OCI-LY3 (cell line): ENCODE measurements around the gene KLHL2.
A peak's percentile ranks its signal among the peaks of the same experiment; 100 is the strongest.

ENCODE experiments used
- H2AFZ ChIP-seq: fragments of 200-600, 300-600 bp; shearing (Covaris generic); 2 replicates; pipeline ENCODE4 v1.6.0; 2014; ENCODE audit warnings: antibody characterized with exemption, low read depth, low read length
- H3K27ac ChIP-seq: fragments of 200-600, 300-600 bp; sonication (generic); 2 replicates; pipeline ENCODE4 v1.5.1; 2014; ENCODE audit warnings: mild to moderate bottlenecking, low read length, moderate library complexity, mixed read lengths
- H3K27me3 ChIP-seq: fragments of 200-600, 300-600 bp; sonication (generic); 2 replicates; pipeline ENCODE4 v1.6.1; 2014; ENCODE audit warnings: low read depth, low read length, mixed read lengths
- H3K36me3 ChIP-seq: fragments of 200-600, 300-600 bp; sonication (generic); replicated peaks from 2 replicates; pipeline ENCODE3; 2014; ENCODE audit warnings: low read depth, low read length, mixed read lengths
- H3K4me1 ChIP-seq: fragments of 300-600, 200-600 bp; sonication (generic); 2 replicates; pipeline ENCODE4 v1.6.1; 2014; ENCODE audit warnings: low read length, mixed read lengths
- H3K4me2 ChIP-seq: fragments of 200-600, 300-600 bp; sonication (generic); 2 replicates; pipeline ENCODE4 v1.6.1; 2014; ENCODE audit warnings: low read length, mixed read lengths
- H3K4me3 ChIP-seq: fragments of 300-600, 200-600 bp; sonication (generic); 2 replicates; pipeline ENCODE4 v1.5.1; 2014; ENCODE audit warnings: antibody characterized with exemption, mild to moderate bottlenecking, low read length, moderate library complexity
- H3K79me2 ChIP-seq: fragments of 300-600, 200-600 bp; shearing (Covaris generic); 2 replicates; pipeline ENCODE4 v1.6.1; 2014; ENCODE audit warnings: mild to moderate bottlenecking, low read length, mixed read lengths
- H3K9ac ChIP-seq: fragments of 300-600, 200-600 bp; shearing (Covaris generic); 2 replicates; pipeline ENCODE4 v1.6.0; 2014; ENCODE audit warnings: mild to moderate bottlenecking, low read length, moderate library complexity
- H3K9me3 ChIP-seq: fragments of 200-600, 300-600 bp; shearing (Covaris generic); 2 replicates; pipeline ENCODE4 v1.6.1; 2014; ENCODE audit warnings: low read length, mixed read lengths; ENCODE audit not compliant: insufficient read depth
- H4K20me1 ChIP-seq: fragments of 200-600, 300-600 bp; sonication (generic); 2 replicates; pipeline ENCODE4 v1.6.1; 2016; ENCODE audit warnings: low read length, mixed read lengths; ENCODE audit not compliant: insufficient read depth
- CTCF ChIP-seq: fragments of 200-600, 300-600 bp; sonication (generic); IDR thresholded peaks from 2 replicates; pipeline ENCODE4 v1.5.1; 2014; ENCODE audit warnings: antibody characterized with exemption, low read length, low read depth
- EZH2phosphoT487 ChIP-seq: fragments of 200-600 bp; shearing (Covaris generic); IDR thresholded peaks from 2 replicates; pipeline ENCODE4 v1.6.1; 2018; ENCODE audit warnings: antibody characterized with exemption, mixed run types, low read depth

Gene KLHL2

DNA sequence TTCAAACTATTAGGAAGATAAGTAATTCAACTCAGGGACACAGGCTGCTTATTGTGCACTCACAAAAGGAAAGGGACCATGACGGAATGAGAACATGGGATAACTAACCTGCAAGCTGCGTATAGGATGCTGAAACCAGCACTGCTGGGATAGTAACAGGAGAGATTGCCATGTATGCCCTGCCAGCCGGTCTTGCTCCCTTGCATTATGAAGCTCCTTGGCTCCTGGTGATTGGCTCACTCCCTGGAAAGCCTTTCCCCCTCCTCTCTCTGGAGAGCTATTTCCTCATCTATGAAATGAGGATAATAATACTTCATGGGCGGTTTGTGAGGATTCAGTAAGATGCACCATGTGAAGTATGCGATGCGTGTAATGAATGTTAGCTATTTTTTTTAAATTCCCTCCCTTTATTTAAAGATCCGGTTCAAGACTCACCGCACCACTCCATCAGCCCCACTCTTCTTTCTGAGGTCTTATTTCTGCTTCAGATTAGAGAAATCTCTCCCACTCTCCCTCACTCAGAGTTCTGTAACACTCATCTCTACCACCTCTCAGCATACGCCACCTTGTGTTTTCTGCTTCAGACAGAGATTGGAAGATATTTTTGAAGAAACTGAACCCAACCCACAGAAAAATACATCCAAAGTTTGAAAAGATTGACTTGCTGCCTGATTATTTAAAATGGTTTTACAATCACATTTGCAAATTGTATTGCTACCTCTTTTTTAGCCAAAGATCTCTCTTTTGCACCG, 138.5 kb downstream of the KLHL2 start:
- Histone ChIP-seq H3K9ac (no peak overlapping the region), H3K27me3 (no peaks in the 10 kb centered on the region), H3K4me3 (no peak overlapping the region), H3K4me1 (no peaks in the 10 kb centered on the region), H3K79me2 (peaks cover 3% of the 10 kb centered on the region; the same call in 1 of the 2 replicates), H3K36me3 (peaks cover 30% of the 10 kb centered on the region), H3K4me2 (no peak overlapping the region), H3K27ac (no peak overlapping the region), H2AFZ (no peak overlapping the region), H4K20me1 (peaks cover 30% of the 10 kb centered on the region), H3K9me3 (no peaks in the 10 kb centered on the region)
- no peak for TF ChIP-seq EZH2phosphoT487
- TF ChIP-seq CTCF = peak; percentile 51

- TF ChIP-seq CTCF (no peak), EZH2phosphoT487 (no peak)
- Histone ChIP-seq H3K27ac (no peak overlapping the region), H3K79me2 (no peaks in the 10 kb centered on the region), H4K20me1 (peaks cover 16% of the 10 kb centered on the region), H3K9me3 (no peaks in the 10 kb centered on the region), H3K4me3 (no peak overlapping the region), H3K27me3 (no peaks in the 10 kb centered on the region), H3K36me3 (peaks cover 15% of the 10 kb centered on the region), H3K4me1 (no peaks in the 10 kb centered on the region), H3K9ac (no peak overlapping the region), H2AFZ (no peak overlapping the region), H3K4me2 (no peak overlapping the region)
Measured at GRCh38 chr4:165347647-165348569, 140.5 kb downstream of the KLHL2 start.

DNA sequence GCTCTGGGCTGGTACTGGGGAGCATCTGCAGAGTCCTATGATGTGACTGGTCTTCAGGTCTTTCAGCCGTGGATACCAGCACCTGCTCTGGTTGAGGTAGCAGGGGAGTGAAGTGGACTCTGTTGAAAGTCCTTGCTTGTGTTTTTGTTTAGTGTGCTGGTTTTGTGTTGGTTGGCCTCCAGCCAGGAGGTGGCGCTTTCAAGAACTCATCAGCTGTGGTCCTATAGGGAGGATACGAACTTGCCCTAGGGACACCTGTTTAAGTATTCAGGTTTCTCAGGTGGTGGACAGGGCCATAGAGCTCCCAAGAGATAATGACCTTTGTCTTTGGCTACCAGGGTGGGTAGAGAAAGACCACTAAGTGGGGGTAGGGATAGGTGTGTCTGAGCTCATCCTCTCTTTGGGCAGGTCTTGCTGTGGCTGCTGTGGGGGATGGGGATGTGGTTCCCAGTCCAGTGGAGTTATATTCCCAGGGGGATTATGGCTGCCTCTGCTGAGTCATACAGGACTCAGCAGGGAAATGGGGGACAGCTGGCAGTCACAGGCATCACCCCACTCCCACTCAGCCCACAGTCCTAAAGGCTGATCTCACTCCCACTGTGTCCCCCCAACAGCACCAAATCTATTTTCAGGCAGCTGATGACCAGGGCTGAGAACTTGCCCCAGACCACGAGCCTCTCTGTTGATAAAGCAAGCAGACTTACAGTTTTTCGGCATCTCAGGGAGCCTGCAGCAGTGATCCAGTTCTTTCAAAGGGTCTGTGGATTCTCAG, 144.2 kb downstream of the KLHL2 start:
- H3K36me3 ChIP-seq = no peaks in the 10 kb centered on the region
- no peak overlapping the region for H3K4me3 ChIP-seq
- H3K9me3 ChIP-seq = no peaks in the 10 kb centered on the region
- no peak overlapping the region for H3K9ac ChIP-seq
- H3K79me2 ChIP-seq = no peaks in the 10 kb centered on the region
- no peaks in the 10 kb centered on the region for H3K27me3 ChIP-seq
- TF ChIP-seq EZH2phosphoT487 (no peak), CTCF (peak; percentile 35)
- H4K20me1 ChIP-seq = no peaks in the 10 kb centered on the region
- H3K4me2 ChIP-seq = no peak overlapping the region
- no peaks in the 10 kb centered on the region for H3K4me1 ChIP-seq
- H2AFZ ChIP-seq = no peak overlapping the region
- no peak overlapping the region for H3K27ac ChIP-seq
